Immature natural killer cell (primary cell): ENCODE results near the gene C10orf143. TPM values are rescaled to one million over a fixed set of nuclear protein-coding genes. Genes with fewer than 3 reads are reported as not detected.
"Not testable (repeated sequence)": the region's sequence is repeated elsewhere in the genome, so short reads cannot be mapped to it uniquely, and the experiment has no call there.

Source experiments
- DNase-seq, 3 donors: peaks; one replicate each; pipeline ENCODE4 v3.0.0; 2022; ENCODE audit warnings: mixed read lengths in 1 of 3
- H3K27ac Mint-ChIP-seq, 6 donors: one replicate each; pipeline ENCODE4 v1.8.0; 2020; ENCODE audit warnings: mixed read lengths in 6 of 6, mild to moderate bottlenecking in 5 of 6, inconsistent platforms in 4 of 6, moderate library complexity in 3 of 6
- H3K27me3 Mint-ChIP-seq, 3 donors: one replicate each; pipeline ENCODE4 v1.8.0; 2020 to 2021; ENCODE audit warnings: low read depth in 3 of 3, mild to moderate bottlenecking in 3 of 3, mixed read lengths in 3 of 3, moderate library complexity in 3 of 3, inconsistent platforms in 1 of 3
- H3K36me3 Mint-ChIP-seq, 3 donors: one replicate each; pipeline ENCODE4 v1.8.0; 2020; ENCODE audit warnings: mixed read lengths in 3 of 3, inconsistent platforms in 2 of 3, mild to moderate bottlenecking in 2 of 3
- H3K4me1 Mint-ChIP-seq, 2 donors: one replicate each; pipeline ENCODE4 v1.8.0; 2020; ENCODE audit warnings: inconsistent platforms in 2 of 2, mild to moderate bottlenecking in 2 of 2, mixed read lengths in 2 of 2, moderate library complexity in 1 of 2
- H3K4me3 Mint-ChIP-seq, 5 donors: one replicate each; pipeline ENCODE4 v1.8.0; 2020; ENCODE audit warnings: mild to moderate bottlenecking in 5 of 5, mixed read lengths in 5 of 5, inconsistent platforms in 3 of 5, moderate library complexity in 3 of 5
- H3K9me3 Mint-ChIP-seq, 6 donors: one replicate each; pipeline ENCODE4 v1.8.0; 2020; ENCODE audit warnings: mild to moderate bottlenecking in 6 of 6, mixed read lengths in 6 of 6, inconsistent platforms in 4 of 6, moderate library complexity in 3 of 6
- polyA plus RNA-seq, 3 donors: library from polyadenylated mRNA; unstranded; fragments of 300-500 nt; fragmentation: Illumina TruSeq; gene quantifications; one replicate each; pipeline ENCODE4 v1.2.3, GENCODE V29; 2021

The C10orf143 gene
- polyA plus RNA-seq, 3 donors from 2014 or later = 17.8 to 31.7 (median 27.0) TPM

DNA sequence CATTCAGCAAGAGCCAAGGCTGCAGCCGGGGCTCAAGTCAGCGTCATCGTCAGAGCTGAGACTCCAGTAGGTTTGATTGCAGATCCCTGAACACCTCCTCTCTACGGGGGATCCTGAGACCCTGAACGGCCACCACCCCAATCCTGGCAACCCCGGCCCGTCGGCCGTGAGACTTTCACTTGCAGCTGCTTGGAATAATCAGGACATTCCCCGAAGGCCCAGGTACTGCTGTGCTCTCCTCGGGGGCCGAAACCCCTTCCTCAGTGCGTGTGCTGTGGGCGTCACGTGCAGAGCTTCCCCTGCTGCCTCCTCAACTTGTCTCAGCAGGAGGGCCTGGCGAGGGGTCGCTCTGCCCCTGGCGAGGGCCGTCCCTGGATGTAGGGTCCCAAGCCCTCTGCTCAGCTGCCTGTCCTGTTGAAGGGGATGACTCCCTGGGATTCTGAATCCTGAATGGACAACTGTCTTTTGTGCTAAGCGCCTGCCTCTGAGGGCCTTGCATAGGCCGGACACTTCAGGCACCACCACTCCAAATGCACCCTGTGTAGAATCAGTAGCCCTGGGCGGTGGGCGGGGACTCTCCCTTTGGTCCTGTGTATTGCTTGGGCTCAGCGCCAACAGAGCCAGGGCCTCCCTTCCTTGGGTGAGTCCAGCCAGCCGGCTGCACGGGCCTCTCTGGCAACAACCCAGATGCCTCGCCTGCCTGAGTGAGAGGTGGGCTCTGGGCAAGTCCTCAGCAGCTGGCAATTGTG, 82.7 kb downstream of the C10orf143 start:
- peaks cover 0 to 8% (median 2%) of the 10 kb centered on the region in 3 donors for H3K27me3 Mint-ChIP-seq
- H3K4me1 Mint-ChIP-seq = no peaks in the 10 kb centered on the region
- no peaks in the 10 kb centered on the region for H3K36me3 Mint-ChIP-seq
- H3K27ac Mint-ChIP-seq = no peak overlapping the region
- H3K9me3 Mint-ChIP-seq = no peaks in the 10 kb centered on the region
- DNase-seq = no peak
- no peak overlapping the region for H3K4me3 Mint-ChIP-seq

DNA sequence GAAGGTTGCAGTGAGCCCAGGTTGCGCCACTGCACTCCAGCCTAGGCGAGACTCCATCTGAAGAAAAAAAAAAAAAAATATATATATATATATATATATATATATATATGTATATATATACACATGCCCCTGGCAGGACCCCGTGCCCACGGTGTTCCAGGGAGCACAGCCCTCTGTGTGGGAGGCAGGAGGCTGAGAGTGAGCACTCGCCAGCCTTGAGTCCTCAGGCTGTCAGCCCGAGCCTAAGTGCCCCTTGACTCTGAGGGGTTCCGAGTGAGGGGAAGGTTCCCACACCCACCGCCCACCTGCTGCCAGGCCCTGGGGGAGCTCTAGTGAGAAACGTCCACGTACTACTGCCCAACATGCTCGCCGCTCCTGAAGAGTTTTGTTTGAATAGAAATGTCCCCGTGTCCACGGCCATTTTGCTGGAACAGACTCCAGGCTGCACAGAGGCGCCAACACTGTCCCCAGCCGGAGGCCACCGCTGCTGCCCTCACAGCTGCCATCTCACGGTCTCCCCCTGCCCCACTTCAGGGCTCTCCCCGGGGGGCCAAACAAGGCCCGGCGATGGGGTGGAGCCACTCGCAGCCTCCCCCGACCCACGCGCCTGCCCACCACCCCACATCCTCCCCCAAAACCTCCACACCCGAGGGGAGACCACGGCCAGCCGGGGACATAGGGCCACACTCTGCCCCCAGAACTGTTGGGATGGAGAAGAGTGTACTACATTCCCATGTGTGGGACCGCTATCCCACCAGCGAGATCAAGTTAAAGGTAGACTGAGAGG, 83.8 kb downstream of the C10orf143 start:
- Mint-ChIP-seq H3K36me3 (no peaks in the 10 kb centered on the region), H3K27ac (no peak overlapping the region), H3K4me3 (no peak overlapping the region), H3K9me3 (no peaks in the 10 kb centered on the region), H3K4me1 (no peaks in the 10 kb centered on the region), H3K27me3 (peaks cover 2 to 3% (median 2%) of the 10 kb centered on the region in 3 donors)
- DNase-seq = no peak

DNA sequence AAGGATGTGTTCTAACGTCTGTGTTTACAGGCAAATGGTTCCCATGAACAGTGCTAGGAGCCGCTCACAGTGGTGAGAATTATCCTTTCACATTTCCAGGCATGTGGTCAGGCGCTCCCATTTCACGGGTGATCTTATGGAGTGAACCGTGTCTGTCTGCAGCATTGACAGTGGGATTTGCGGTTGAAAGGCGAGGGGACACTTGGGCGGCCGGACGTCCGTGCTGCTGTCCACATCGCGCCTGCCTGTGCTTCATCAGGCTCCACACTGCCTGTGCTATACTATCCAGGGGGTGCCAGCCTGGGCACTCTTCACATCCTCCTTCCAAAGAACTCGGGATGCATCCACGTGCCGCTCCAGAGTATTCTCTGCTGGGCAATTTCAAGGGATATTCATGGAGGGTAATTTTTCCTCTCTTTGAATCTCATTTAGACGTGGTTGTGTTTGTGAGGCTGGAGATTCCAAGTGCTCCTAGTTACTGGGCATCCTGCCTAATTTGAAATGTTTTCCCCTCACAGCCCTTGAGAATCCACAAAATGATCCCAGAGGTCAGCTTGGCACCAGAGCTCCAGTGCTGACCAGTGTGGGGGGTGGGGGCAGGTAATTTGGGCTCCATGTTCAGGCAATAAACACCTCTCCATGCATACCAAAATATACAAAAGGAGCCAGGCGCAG, 84.7 kb downstream of the C10orf143 start:
- H3K4me1 Mint-ChIP-seq = no peaks in the 10 kb centered on the region
- H3K27me3 Mint-ChIP-seq = peaks cover 2 to 3% (median 2%) of the 10 kb centered on the region in 3 donors
- H3K27ac Mint-ChIP-seq = no peak overlapping the region
- H3K36me3 Mint-ChIP-seq = no peaks in the 10 kb centered on the region
- no peak overlapping the region for H3K4me3 Mint-ChIP-seq
- no peak for DNase-seq
- no peaks in the 10 kb centered on the region for H3K9me3 Mint-ChIP-seq

DNA sequence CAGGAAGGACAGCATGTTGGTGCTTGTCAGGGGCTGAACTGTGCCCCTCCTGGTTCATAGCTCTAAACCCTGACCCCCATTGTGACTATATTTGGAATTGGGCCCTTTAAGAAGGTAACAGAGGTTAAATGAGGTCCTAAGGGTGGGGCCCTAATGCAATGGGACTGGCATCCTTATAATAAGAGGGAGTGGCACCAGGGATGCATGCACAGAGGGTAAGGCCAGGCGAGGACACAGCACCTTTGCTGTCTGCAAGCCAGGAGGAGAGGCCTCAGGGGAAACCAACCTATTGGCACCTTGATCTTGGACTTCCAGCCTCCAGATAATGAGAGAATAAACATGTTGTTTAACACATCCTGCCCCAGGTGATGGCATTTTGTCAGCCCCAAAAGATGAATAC, 85.3 kb downstream of the C10orf143 start:
- Mint-ChIP-seq H3K9me3 (no peaks in the 10 kb centered on the region), H3K4me1 (no peaks in the 10 kb centered on the region), H3K4me3 (no peak overlapping the region), H3K27me3 (peaks cover 2 to 3% (median 3%) of the 10 kb centered on the region in 3 donors), H3K27ac (no peak overlapping the region), H3K36me3 (no peaks in the 10 kb centered on the region)
- DNase-seq = no peak

DNA sequence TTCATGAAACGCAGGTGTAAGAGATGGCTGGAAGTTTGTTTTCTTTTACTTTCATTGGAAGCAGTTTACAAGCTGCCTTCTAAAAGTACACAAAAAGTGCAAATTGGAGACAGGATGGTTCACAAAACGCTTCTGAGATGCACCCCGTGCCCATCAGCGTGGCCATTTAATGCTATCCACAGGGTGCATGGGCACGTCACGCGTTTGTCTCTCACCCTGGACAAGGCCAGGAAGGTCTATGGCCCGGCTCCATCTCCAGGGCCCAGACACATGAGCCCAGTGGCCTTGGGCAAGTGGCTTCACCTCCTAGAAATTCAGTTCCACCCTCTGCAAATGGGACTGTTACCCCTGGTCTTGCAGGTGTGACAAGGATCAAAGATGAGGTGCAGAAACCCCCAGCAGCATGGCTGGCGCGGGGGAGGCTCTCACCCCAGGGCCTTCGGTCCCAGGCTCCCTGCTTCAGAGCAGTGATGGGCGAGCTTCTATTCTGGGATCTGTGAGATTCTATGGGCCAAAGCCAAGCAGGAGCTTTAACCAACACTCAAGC, 85.8 kb downstream of the C10orf143 start:
- DNase-seq = no peak
- H3K4me3 Mint-ChIP-seq = no peak overlapping the region
- H3K4me1 Mint-ChIP-seq = no peaks in the 10 kb centered on the region
- no peak overlapping the region for H3K27ac Mint-ChIP-seq
- no peaks in the 10 kb centered on the region for H3K36me3 Mint-ChIP-seq
- H3K27me3 Mint-ChIP-seq = peaks cover 2 to 4% (median 3%) of the 10 kb centered on the region in 3 donors
- H3K9me3 Mint-ChIP-seq = no peaks in the 10 kb centered on the region

DNA sequence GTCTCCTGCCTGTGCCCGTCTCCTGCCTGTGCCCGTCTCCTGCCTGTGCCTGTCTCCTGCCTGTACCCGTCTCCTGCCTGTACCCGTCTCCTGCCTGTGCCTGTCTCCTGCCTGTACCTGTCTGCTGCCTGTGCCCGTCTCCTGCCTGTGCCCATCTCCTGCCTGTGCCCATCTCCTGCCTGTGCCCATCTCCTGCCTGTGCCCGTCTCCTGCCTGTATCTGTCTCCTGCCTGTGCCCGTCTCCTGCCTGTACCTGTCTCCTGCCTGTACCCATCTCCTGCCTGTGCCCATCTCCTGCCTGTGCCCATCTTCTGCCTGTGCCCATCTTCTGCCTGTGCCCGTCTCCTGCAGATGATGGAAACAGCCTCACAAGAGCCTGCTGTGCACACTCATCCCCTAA, 86.3 kb downstream of the C10orf143 start:
- DNase-seq, H3K4me3 Mint-ChIP-seq, H3K36me3 Mint-ChIP-seq, H3K4me1 Mint-ChIP-seq, H3K9me3 Mint-ChIP-seq, H3K27ac Mint-ChIP-seq, H3K27me3 Mint-ChIP-seq: not testable (repeated sequence)

DNA sequence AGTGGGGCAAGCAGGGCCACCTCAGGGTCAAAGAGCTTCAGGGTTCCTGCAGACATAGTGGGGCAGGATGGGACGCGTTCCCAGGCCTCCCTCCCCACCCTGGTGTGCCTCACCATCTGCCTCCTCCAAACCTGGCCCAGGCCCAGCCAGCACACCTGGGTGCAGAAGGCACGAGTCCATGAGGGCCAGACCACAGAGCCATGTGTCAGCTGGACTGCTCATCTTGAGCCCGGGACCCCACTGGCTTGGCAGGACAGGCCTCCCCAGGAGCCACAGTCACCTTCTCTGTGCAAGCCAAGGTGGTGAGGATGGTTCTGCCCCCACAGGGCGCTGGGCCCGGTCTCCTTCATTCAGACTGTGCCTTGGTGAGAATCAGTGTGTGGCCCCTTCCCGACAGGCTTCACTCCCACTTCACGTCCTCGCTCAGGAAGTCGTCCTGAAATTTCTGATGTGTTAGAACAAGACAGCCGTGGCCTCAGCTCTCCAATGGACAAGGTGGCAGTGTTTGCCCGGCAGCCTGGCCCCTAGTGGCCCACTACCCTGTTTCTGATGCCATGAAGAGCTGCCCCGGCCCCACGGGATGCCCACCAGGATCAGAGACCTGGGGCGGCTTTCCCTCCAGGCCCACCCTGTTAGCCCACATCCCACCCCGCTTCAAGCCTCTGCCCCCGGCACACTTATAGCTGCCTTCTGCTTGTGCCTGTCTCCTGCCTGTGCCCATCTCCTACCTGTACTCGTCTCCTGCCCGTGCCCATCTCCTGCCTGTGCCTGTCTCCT, 87.0 kb downstream of the C10orf143 start:
- DNase-seq = no peak
- Mint-ChIP-seq H3K27ac (no peak overlapping the region), H3K9me3 (no peaks in the 10 kb centered on the region), H3K4me3 (no peak overlapping the region), H3K36me3 (no peaks in the 10 kb centered on the region), H3K27me3 (peaks cover 2 to 4% (median 3%) of the 10 kb centered on the region in 3 donors), H3K4me1 (no peaks in the 10 kb centered on the region)

DNA sequence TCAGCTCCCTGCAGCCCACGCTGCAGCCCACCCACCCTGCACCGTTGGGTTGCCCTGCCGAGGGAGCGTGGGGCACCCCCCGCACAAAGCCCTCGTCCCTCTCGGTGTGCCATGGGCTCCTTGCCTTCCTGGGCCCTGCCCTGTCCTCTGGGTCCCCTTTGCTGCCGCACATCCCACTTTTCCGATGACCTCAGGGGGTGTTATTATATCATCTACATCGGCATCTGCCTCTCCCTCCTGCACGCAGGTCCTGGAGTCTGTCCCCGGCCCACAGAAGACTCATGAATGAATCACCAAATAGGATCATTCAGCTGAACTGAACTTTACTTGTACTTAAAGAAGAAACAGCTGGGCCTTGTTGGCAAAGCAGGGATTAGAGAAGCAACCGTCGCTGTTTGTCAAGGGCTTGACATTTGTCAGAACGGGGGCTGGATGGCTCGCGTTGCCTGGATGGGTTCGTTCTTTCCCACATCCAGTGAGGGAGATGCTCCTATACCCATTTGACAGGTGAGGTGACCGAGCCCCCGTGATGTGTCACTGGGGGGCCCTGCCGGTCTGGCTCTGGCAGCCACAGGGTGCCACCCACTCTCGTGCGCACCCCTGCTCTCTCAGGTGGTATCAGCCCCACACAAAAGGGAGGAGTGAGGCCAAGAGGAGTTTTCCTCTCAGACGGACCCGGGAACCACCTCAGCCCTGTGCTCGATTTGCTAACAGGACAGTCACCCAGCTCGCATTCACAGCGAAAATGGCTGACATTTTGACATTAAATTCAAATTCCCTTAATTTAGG, 87.9 kb downstream of the C10orf143 start:
- Mint-ChIP-seq H3K27ac (no peak overlapping the region), H3K4me3 (no peak overlapping the region), H3K9me3 (no peaks in the 10 kb centered on the region), H3K27me3 (peaks cover 2 to 4% (median 3%) of the 10 kb centered on the region in 3 donors), H3K4me1 (no peaks in the 10 kb centered on the region), H3K36me3 (no peaks in the 10 kb centered on the region)
- DNase-seq = no peak

DNA sequence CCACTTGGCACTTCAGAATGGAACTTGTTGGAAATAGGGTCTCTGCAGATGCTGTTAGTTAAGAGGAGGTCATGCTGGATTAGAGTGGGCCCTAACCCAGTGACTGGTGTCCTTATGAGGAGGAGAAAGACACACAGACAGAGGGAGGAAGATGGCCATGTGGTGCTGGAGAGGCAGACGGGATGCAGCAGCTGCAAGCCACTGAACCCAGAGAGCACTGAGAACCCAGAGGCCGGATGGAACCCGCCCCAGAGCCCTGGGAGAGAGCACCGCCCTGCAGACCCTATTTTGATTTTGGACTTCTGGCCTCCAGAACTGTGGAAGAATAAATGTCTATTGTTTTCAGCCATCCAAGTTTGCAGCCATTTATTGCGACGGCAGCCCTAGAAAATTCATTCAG, 88.5 kb downstream of the C10orf143 start:
- no peak overlapping the region for H3K27ac Mint-ChIP-seq
- no peak overlapping the region for H3K4me3 Mint-ChIP-seq
- H3K9me3 Mint-ChIP-seq = no peaks in the 10 kb centered on the region
- no peaks in the 10 kb centered on the region for H3K36me3 Mint-ChIP-seq
- H3K4me1 Mint-ChIP-seq = no peaks in the 10 kb centered on the region
- peaks cover 2 to 4% (median 3%) of the 10 kb centered on the region in 3 donors for H3K27me3 Mint-ChIP-seq
- no peak for DNase-seq

DNA sequence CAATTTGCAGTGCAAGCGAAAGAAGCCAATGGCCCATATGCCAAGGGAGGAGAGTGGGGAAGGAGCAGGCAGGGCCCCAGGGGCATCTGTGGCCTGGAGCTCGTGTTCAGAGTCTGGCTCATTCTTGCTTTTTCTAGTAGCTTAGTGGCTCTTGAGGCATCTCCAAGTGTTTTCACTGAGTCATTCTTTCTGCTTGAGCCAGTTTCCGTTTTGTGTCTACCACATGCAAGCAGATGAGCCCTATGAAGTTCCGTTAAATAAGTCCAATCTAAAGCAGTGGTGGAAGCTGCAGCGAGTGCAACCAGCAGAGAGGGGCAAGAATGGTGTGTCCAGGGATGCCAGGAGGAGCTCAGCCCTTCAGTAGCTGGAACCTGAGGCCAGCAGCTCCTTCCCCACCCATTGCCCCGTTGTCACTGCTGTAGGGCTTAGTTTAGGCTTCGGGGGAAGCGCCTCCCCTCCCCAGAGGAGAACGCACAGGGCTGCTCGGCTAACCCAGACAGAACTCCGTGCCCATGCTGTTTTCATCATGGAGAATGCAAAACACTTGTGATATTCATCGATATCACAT, 89.2 kb downstream of the C10orf143 start:
- H3K4me3 Mint-ChIP-seq = no peak overlapping the region
- no peaks in the 10 kb centered on the region for H3K36me3 Mint-ChIP-seq
- H3K27me3 Mint-ChIP-seq = peaks cover 2 to 4% (median 4%) of the 10 kb centered on the region in 3 donors
- no peak overlapping the region for H3K27ac Mint-ChIP-seq
- H3K9me3 Mint-ChIP-seq = no peaks in the 10 kb centered on the region
- DNase-seq = no peak
- H3K4me1 Mint-ChIP-seq = no peaks in the 10 kb centered on the region

DNA sequence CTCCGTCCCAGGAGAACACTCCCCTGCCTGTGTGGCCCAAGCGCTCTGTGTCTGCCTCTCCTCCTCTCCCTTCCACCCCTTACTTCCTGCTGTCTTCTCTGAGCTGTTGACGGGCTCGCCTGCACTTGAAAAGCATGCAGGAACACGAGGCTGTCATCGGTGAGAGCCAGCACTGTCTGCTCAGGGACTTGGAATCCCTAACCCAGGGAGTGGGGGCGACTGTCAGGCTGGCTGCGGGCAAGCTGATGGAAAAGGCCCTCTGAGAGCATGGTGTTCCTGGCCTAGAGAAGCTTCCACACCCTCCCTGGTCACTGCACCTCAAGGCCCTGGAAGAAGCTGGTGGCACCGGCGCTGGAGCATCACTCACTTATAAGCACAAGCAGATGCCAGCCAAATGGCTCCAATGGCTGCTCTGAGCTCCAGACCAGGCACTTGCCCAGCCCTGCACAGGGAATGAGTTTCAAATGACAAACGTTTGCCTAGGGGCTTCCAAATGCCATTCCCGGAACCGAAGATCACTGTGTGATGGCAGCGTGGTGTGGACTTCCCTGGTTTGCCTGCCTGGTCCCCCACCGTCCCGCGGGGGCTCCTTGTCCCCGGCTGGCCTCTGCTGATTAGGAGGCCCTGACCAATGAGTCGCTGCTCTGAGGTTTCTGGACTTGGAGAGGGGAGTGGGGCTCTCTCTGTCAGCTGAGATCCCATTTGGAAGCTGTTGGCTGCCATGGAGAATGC, 89.8 kb downstream of the C10orf143 start:
- H3K4me3 Mint-ChIP-seq = no peak overlapping the region
- peaks cover 2 to 5% (median 2%) of the 10 kb centered on the region in 3 donors for H3K27me3 Mint-ChIP-seq
- DNase-seq = no peak
- no peaks in the 10 kb centered on the region for H3K4me1 Mint-ChIP-seq
- H3K9me3 Mint-ChIP-seq = no peaks in the 10 kb centered on the region
- H3K36me3 Mint-ChIP-seq = no peaks in the 10 kb centered on the region
- no peak overlapping the region for H3K27ac Mint-ChIP-seq

DNA sequence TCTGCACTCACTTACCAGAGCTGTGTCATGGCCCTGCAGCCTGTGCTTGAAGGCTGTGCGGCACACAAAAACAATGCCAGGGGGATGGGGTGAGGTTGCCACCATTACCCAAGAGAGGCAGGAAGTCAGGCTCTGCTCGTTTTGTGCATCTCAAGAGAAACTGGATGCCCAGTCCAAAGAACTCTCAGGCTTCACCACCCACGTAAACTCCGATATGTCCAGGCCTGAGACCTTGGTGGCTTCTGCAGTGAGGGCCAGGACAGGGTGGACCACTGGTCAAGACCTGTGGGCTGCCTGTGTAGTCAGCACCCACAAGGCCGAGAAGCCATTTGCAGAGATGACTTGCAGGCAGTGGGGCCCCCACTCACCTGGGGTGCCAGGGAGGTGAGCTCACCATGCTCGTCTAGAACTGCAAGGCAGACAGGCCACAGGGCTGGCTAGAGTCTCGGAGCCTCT, 91.9 kb downstream of the C10orf143 start:
- Mint-ChIP-seq H3K36me3 (no peaks in the 10 kb centered on the region), H3K9me3 (no peaks in the 10 kb centered on the region), H3K27ac (no peak overlapping the region), H3K27me3 (peaks cover 0 to 7% (median 2%) of the 10 kb centered on the region in 3 donors), H3K4me3 (no peak overlapping the region), H3K4me1 (no peaks in the 10 kb centered on the region)
- no peak for DNase-seq
